ENCODE measurements around the gene FBXL17. TPM values are rescaled to one million over a fixed set of nuclear protein-coding genes. Genes with fewer than 3 reads are reported as not detected.

FBXL17 gene
- total and polyA plus RNA-seq, 2 of the 13 experiments (the other 11 are each of a cell fraction or from before 2014, with no cell fraction given) = 3.0 to 7.9 TPM

DNA sequence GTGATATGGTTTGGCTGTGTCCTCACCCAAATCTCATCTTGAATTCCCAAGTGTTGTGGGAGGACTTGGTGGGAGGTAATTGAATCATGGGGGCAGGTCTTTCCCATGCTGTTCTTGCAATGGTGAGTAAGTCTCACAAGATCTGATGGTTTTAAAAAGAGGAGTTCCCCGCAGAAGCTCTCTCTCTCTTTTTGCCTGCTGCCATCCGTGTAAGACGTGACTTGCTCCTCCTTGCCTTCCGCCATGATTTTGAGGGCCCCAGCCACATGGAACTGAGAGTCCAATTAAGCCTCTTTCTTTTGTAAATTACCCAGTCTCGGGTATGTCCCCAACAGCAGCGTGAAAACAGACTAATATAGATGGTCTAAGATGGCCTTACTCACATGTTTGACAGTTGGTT is 210.1 kb downstream of the FBXL17 start:
- H3K4me1 ChIP-seq (ENCODE audit: insufficient read depth, low read length) = no peaks in the 10 kb centered on the region
- no peaks in the 10 kb centered on the region for H3K79me2 ChIP-seq (ENCODE audit: insufficient read depth, low read length)
- CTCF ChIA-PET (ENCODE audit: low intra/inter-chr PET ratio, low total read pairs) = no interaction called here

DNA sequence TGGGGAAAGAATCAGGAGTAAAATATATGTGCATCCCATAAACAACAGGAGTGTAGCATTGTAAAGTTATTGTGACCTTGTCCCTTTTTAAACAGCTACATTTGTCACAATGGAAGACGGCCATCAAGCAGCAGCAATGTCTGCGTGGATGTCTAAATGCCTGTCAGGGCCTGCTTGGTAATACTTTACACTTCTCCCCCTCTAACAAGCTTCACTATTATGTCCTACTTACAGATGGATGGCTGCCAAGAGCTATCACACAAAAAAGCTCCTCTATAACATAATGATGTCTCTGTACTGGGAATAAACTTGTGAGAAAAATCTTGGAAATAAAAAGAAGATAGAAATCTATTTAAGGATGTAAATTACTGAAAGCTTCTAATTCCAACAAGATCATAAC is 213.0 kb downstream of the FBXL17 start:
- no TSS peak for BruUV-seq (replicated peaks)
- Histone ChIP-seq H3K9me3 (ENCODE audit: low read length) (no peaks in the 10 kb centered on the region), H3K27me3 (ENCODE audit: control insufficient read depth in 1 of 2, insufficient read depth in 2 of 2, low read length in 2 of 2) (no peaks in the 10 kb centered on the region), H3K4me2 (ENCODE audit: low read depth, low read length) (no peak overlapping the region), H3K9ac (ENCODE audit: insufficient read depth, low read depth, low read length) (no peak overlapping the region), H3K36me3 (replicated peaks in 1 of 2; ENCODE audit: control insufficient read depth in 1 of 2, insufficient read depth in 2 of 2, low read length in 2 of 2) (no peaks in the 10 kb centered on the region), H4K20me1 (ENCODE audit: insufficient read depth, low read length) (no peaks in the 10 kb centered on the region), H3K79me2 (ENCODE audit: insufficient read depth, low read length) (no peaks in the 10 kb centered on the region), H3K27ac (ENCODE audit: extremely low read length, insufficient read depth, low read length) (no peak overlapping the region), H3K4me1 (ENCODE audit: insufficient read depth, low read length) (no peaks in the 10 kb centered on the region), H3K4me3 (replicated peaks in 1 of 3; ENCODE audit: insufficient read depth in 1 of 3, low read depth in 2 of 3, low read length in 3 of 3) (no peak overlapping the region), H2AFZ (ENCODE audit: low read length) (no peak overlapping the region)
- no peak for FAIRE-seq
- no peak for ATAC-seq
- TF ChIP-seq ZNF724P (CRISPR knock-in tag; IDR thresholded peaks at IDR 0.05; ENCODE audit: borderline replicate concordance) = no peak
- no peak for TF ChIP-seq ZNF205 (CRISPR knock-in tag; IDR thresholded peaks at IDR 0.05)
- TF ChIP-seq, protein P1, sequence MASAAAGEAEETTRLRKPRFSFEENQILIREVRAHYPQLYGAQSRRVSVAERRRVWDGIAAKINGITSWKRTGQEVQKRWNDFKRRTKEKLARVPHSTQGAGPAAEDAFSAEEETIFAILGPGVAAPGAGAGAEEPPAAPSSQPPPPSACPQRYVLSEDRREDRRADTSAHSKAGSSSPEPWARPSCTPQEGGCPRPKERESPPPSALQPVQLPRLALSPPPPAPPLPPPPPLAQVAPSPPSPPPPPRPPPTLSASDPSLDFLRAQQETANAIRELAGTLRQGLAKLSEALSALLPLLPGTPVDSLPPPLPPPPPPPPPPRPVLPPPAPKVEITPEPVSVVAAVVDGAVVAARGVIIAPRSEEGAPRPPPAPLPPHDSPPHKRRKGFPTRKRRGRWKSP (CRISPR knock-in tag; IDR thresholded peaks at IDR 0.05) = no peak
- TF ChIP-seq, protein P2, sequence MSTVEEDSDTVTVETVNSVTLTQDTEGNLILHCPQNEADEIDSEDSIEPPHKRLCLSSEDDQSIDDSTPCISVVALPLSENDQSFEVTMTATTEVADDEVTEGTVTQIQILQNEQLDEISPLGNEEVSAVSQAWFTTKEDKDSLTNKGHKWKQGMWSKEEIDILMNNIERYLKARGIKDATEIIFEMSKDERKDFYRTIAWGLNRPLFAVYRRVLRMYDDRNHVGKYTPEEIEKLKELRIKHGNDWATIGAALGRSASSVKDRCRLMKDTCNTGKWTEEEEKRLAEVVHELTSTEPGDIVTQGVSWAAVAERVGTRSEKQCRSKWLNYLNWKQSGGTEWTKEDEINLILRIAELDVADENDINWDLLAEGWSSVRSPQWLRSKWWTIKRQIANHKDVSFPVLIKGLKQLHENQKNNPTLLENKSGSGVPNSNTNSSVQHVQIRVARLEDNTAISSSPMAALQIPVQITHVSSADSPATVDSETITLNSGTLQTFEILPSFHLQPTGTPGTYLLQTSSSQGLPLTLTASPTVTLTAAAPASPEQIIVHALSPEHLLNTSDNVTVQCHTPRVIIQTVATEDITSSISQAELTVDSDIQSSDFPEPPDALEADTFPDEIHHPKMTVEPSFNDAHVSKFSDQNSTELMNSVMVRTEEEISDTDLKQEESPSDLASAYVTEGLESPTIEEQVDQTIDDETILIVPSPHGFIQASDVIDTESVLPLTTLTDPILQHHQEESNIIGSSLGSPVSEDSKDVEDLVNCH (CRISPR knock-in tag; IDR thresholded peaks at IDR 0.05) = no peak
- no peak for TF ChIP-seq KLF12 (CRISPR knock-in tag; IDR thresholded peaks at IDR 0.05; ENCODE audit: borderline replicate concordance)
- TF ChIP-seq ZMYM4 (CRISPR knock-in tag; IDR thresholded peaks at IDR 0.05) = no peak
- no peak for TF ChIP-seq BCL6 (CRISPR knock-in tag; IDR thresholded peaks at IDR 0.05)
- no peak for TF ChIP-seq FLYWCH1 (CRISPR knock-in tag; IDR thresholded peaks at IDR 0.05)
- TF ChIP-seq, protein P3, sequence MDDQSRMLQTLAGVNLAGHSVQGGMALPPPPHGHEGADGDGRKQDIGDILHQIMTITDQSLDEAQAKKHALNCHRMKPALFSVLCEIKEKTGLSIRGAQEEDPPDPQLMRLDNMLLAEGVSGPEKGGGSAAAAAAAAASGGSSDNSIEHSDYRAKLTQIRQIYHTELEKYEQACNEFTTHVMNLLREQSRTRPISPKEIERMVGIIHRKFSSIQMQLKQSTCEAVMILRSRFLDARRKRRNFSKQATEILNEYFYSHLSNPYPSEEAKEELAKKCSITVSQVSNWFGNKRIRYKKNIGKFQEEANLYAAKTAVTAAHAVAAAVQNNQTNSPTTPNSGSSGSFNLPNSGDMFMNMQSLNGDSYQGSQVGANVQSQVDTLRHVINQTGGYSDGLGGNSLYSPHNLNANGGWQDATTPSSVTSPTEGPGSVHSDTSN (CRISPR knock-in tag; IDR thresholded peaks at IDR 0.05; ENCODE audit: borderline replicate concordance) = no peak
- in situ Hi-C loops (cut with HindIII; ENCODE audit: extremely low pct_ligation_motif_present, low pct_unique_long_range_greater_than_20kb) = no loop called here
- DNase-seq (ENCODE audit: low spot score) = no peak
- intact Hi-C loops (cut with micrococcal nuclease; ENCODE audit: unreplicated experiment) = no loop called here
- ChIA-PET CTCF (ENCODE audit: low intra/inter-chr PET ratio, low total read pairs) (no interaction called here), POLR2A (no interaction called here)
- WGBS (ENCODE audit: low lambda C conversion rate) = 90% methylated on average over 2 of the region's 2 CpGs

More for the DNA sequence above, 210.1 kb downstream of the FBXL17 start:
- in situ Hi-C loops (cut with HindIII; ENCODE audit: extremely low pct_ligation_motif_present, low pct_unique_long_range_greater_than_20kb) (no loop called here), intact Hi-C loops (cut with micrococcal nuclease; ENCODE audit: unreplicated experiment) (no loop called here)
- Histone ChIP-seq H4K20me1 (ENCODE audit: insufficient read depth, low read length) (no peaks in the 10 kb centered on the region), H3K36me3 (replicated peaks in 1 of 2; ENCODE audit: control insufficient read depth in 1 of 2, insufficient read depth in 2 of 2, low read length in 2 of 2) (no peaks in the 10 kb centered on the region), H3K27ac (ENCODE audit: extremely low read length, insufficient read depth, low read length) (no peak overlapping the region), H3K9me3 (ENCODE audit: low read length) (no peaks in the 10 kb centered on the region), H3K27me3 (ENCODE audit: control insufficient read depth in 1 of 2, insufficient read depth in 2 of 2, low read length in 2 of 2) (no peaks in the 10 kb centered on the region), H2AFZ (ENCODE audit: low read length) (no peak overlapping the region), H3K4me3 (replicated peaks in 1 of 3; ENCODE audit: insufficient read depth in 1 of 3, low read depth in 2 of 3, low read length in 3 of 3) (no peak overlapping the region), H3K9ac (ENCODE audit: insufficient read depth, low read depth, low read length) (no peak overlapping the region), H3K4me2 (ENCODE audit: low read depth, low read length) (no peak overlapping the region)
- TF ChIP-seq ZNF225 (CRISPR knock-in tag; IDR thresholded peaks at IDR 0.05) = no peak
- ATAC-seq = no peak
- no peak for FAIRE-seq
- POLR2A ChIA-PET = no interaction called here
- DNase-seq (ENCODE audit: low spot score) = no peak
- no TSS peak for BruUV-seq (replicated peaks)
- WGBS (ENCODE audit: low lambda C conversion rate) = 96% methylated on average over 6 of the region's 6 CpGs
